K562 (cell line): ENCODE results near the gene CDCA5. TPM values are rescaled to one million over a fixed set of nuclear protein-coding genes. Genes with fewer than 3 reads are reported as not detected.

ENCODE experiments used
- CBX2 ChIP-seq: fragments of 200-600 bp; sonication (generic); IDR thresholded peaks from one replicate; pipeline ENCODE4 v1.6.1; 2012; ENCODE audit warnings: mild to moderate bottlenecking, low read length, inconsistent platforms; ENCODE audit not compliant: insufficient read depth, poor library complexity, severe bottlenecking
- EHMT2 ChIP-seq: fragments of 450-650 bp; IDR thresholded peaks from 2 replicates; pipeline ENCODE4 v1.6.1; 2018; ENCODE audit warnings: antibody characterized with exemption
- ETV1 ChIP-seq: fragments of 450-650 bp; conservative IDR thresholded peaks from 2 replicates; pipeline ENCODE4 v1.6.1; 2016; ENCODE audit warnings: missing genetic modification characterization, control low read depth, low read depth, missing compliant biosample characterization
- NRF1 ChIP-seq, 2 experiments: fragments of 450-650 bp; IDR thresholded peaks in 1 of 2; conservative IDR thresholded peaks in 1 of 2; 2 replicates each; pipeline ENCODE4 v1.6.1; 2014; ENCODE audit warnings: mild to moderate bottlenecking in 2 of 2
- PCBP1 ChIP-seq: fragments of 200-400 bp; formaldehyde crosslinking; IDR thresholded peaks from 2 replicates; pipeline ENCODE4 v1.6.1; 2018; ENCODE audit warnings: mild to moderate bottlenecking, low read depth, low read length; ENCODE audit not compliant: poor library complexity, severe bottlenecking
- TFAM ChIP-seq: fragments of 250-450 bp; sonication (Bioruptor Pico); conservative IDR thresholded peaks from 2 replicates; pipeline ENCODE4 v1.5.0; 2021; ENCODE audit warnings: mild to moderate bottlenecking, moderate library complexity
- ZBTB49 ChIP-seq: sonication (generic); formaldehyde crosslinking; IDR thresholded peaks from 2 replicates; pipeline ENCODE4 v1.8.0; 2022; ENCODE audit warnings: missing genetic modification reagents, mild to moderate bottlenecking, borderline replicate concordance
- ZBTB5 ChIP-seq: fragments of 450-650 bp; IDR thresholded peaks from 2 replicates; pipeline ENCODE4 v1.6.1; 2017; ENCODE audit warnings: antibody characterized with exemption
- ZMIZ1 ChIP-seq, 2 experiments: fragments of 150-350 bp in 1 of 2; IDR thresholded peaks; 2 replicates each; pipeline ENCODE4 v1.6.1; 2012 to 2016; ENCODE audit warnings: low read depth in 2 of 2, low read length in 2 of 2, mild to moderate bottlenecking in 1 of 2, moderate library complexity in 1 of 2
- ZNF197 ChIP-seq: fragments of 200-800 bp; sonication (Bioruptor generic); IDR thresholded peaks from 2 replicates; pipeline ENCODE4 v1.6.1; 2016; ENCODE audit warnings: low read depth, missing genetic modification characterization, missing compliant biosample characterization
- ZNF398 ChIP-seq: fragments of 250-450 bp; sonication (Bioruptor Pico); IDR thresholded peaks from 2 replicates; pipeline ENCODE4 v1.8.0; 2021; ENCODE audit warnings: moderate library complexity, mild to moderate bottlenecking, inconsistent platforms
- polyA plus RNA-seq, 8 experiments: library from polyadenylated mRNA; depleted of rRNA in 4 of 8; stranded (reverse) in 5 of 8; unstranded in 3 of 8; fragments of >200 nt; fragmentation: Nextera tagmentation in 2 of 8; fragmentation: Illumina TruSeq in 1 of 8; extraction: Ambion mirVana in 2 of 8; extraction: Trizol in 1 of 8; gene quantifications; 2 replicates each; pipeline versions ENCODE4 v1.2.1 to v1.2.3, GENCODE V29; 2011 to 2014; ENCODE audit warnings: inconsistent platforms in 1 of 8, missing spikeins in 1 of 8
- total RNA-seq, 7 experiments: library from RNA; depleted of rRNA in 6 of 7; stranded (reverse); fragments of >200 nt in 6 of 7; fragmentation: Illumina TruSeq in 2 of 7; extraction: Trizol in 2 of 7; gene quantifications; 2 replicates each; pipeline versions ENCODE4 v1.2.1 to v1.2.3, GENCODE V29; 2011 to 2021; ENCODE audit warnings: low replicate concordance in 1 of 7
- TF ChIP-seq, protein P1 (sequence below), 2 experiments: fragments of 450-650 bp; IDR thresholded peaks; 2 replicates each; pipeline ENCODE4 v1.6.1; 2016
- TF ChIP-seq, protein P2 (sequence below): fragments of 450-650 bp; formaldehyde crosslinking; IDR thresholded peaks from 2 replicates; pipeline ENCODE4 v1.4.0; 2020; ENCODE audit warnings: mild to moderate bottlenecking

Gene CDCA5
- total and polyA plus RNA-seq, 9 of the 15 experiments (the other 6 are each of a cell fraction or from before 2014, with no cell fraction given) = 18.9 to 94.3 (median 64.6) TPM

DNA sequence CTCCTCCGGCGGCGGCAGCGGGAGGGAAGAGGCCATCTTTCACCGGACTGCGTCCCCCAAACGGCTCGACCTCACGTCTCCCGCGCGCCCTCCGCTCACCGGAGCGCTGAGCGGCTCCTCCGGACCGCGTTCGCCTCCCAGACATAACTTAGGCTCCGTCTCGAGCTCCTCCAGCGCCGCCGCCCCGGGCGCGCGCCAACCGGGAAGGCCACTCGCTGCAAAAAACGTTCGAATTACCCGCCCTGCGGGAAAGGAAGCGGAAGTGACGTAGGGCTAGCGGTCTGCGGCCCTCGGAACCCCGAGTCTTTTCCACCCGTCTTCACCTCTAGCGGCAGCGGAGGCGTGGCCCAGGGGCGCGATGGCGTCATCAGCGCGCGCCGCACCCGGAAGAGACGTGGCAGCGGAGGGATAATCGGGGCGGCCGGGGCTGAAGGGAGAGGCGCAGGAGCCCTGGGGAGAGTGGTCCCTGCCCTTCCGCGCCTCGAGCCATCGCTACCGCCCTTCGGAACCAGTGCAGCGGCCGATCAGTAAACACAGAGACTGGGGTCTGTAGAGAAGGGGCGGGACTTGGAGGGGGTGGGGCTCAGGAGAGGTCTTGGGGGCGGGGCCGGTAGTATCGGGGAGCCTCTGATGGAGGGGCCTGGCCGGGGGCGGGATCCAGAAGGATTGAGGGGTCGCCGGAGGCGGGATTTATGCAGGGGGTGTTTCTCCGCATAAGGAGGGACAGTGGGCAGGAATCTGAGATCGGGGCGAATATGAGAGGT is at the start of gene CDCA5, which contains the start of gene ZFPL1 (continued):
- TF ChIP-seq, protein P1, sequence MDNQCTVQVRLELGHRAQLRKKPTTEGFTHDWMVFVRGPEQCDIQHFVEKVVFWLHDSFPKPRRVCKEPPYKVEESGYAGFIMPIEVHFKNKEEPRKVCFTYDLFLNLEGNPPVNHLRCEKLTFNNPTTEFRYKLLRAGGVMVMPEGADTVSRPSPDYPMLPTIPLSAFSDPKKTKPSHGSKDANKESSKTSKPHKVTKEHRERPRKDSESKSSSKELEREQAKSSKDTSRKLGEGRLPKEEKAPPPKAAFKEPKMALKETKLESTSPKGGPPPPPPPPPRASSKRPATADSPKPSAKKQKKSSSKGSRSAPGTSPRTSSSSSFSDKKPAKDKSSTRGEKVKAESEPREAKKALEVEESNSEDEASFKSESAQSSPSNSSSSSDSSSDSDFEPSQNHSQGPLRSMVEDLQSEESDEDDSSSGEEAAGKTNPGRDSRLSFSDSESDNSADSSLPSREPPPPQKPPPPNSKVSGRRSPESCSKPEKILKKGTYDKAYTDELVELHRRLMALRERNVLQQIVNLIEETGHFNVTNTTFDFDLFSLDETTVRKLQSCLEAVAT (IDR thresholded peaks at IDR 0.05) = peak; percentile 14 to 36; a peak in 2 of 4 replicates
- TF ChIP-seq ZBTB5 (no peak), CBX2 (no peak), NRF1 (conservative IDR thresholded peaks at IDR 0.05 in 1 of 2, IDR thresholded peaks at IDR 0.05 in 1 of 2) (peak; percentile 46 to 55), ZBTB49 (CRISPR knock-in tag) (no peak), EHMT2 (no peak), ZNF197 (CRISPR knock-in tag) (no peak), PCBP1 (peak; percentile 87), TFAM (CRISPR knock-in tag) (no peak), ZMIZ1 (IDR thresholded peaks at IDR 0.05; ENCODE audit: low read depth in 2 of 2, low read length in 2 of 2) (peak in 1 of 2 experiments; percentile 44; a peak in 1 of 4 replicates), ETV1 (tag) (peak; percentile 86), ZNF398 (no peak)
- TF ChIP-seq, protein P2, sequence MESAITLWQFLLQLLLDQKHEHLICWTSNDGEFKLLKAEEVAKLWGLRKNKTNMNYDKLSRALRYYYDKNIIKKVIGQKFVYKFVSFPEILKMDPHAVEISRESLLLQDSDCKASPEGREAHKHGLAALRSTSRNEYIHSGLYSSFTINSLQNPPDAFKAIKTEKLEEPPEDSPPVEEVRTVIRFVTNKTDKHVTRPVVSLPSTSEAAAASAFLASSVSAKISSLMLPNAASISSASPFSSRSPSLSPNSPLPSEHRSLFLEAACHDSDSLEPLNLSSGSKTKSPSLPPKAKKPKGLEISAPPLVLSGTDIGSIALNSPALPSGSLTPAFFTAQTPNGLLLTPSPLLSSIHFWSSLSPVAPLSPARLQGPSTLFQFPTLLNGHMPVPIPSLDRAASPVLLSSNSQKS (CRISPR knock-in tag) = no peak
